RKO (cell line): ENCODE data around the gene CRYGS.

Experiments
- DNase-seq: peaks from one replicate; pipeline ENCODE4 v3.0.0-alpha.2; 2016; ENCODE audit warnings: low spot score

The CRYGS gene

DNA sequence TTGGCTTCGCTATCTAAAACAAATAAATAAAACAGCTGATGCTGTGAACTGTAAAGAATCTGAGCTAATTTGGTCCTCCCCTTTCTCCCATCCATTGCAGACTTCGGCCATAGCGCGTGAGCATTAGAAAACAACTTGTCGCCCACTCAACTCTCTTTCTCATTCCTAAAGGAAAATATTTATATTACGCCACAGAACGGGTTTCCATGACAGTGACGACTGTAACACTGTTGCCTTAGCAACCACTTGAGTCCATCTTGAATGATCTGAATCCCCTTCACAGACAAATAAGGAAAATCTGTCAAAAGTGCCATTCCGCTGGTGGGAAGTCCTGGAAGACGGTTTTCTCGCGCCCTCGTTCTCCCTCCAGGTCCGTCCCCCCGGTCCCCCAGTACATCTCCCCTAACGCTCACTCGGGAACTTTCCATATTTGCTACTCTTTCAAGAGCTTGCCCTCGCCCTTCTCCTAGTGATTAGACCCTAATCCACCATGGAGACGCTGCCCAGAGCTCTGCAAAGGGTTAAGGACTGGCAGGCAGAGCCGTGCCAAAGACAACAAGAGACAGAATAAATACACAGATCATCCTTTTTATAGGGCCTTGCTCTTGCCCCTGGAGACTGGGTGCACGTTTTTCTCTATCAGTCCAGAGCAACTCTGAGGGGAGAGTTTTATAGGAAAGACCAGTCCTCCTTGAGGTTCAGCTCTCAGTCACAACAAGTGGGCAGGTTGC, 50.5 kb downstream of the CRYGS start:
- no peak for DNase-seq

DNA sequence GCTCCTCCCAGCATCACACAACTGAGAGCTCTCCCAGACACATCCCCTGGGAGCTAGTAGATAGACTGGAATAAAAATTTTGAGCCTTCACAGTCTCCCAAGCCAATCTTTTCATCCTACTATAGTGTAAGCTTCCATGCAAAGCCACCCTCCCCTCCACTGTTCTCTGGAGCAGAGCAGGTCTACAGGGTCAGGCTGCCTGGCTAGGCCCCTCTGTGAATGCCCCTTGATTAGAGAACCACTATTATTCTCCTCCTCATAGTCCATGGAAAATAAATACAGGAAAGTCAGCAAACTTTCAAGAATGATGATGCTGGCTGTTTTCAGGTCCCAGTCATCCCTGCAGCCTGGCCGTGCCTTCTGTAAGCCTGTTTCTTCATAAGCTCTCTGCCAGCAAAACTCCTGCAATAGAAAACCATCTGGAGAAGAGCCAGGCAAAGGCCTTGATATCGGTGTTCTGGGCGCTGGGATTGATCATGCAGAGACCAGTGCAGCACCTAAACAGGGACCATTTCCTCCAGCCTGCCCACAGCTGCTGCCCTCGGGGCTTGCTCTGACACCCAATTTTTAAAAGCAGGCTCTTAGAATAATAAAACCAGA, 51.7 kb downstream of the CRYGS start:
- no peak for DNase-seq

DNA sequence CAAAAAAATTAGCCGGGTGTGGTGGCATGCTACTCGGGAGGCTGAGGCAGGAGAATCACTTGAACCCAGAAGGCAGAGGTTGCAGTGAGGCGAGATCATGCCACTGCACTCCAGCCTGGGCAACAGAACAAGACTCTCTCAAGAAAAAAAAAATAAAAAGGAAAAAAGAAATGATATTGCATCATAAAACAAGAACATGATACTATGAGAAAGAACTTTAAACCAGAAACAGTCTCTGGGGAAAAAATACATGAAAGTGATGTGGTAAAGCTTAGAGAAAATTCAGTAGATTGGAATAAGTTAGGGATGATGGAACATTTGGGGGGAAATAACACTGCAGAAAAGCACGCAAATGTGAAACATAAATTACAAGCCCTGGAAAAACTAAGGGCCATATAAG, 54.7 kb downstream of the CRYGS start:
- DNase-seq = no peak
